Measurements from ENCODE around the gene SF3A2. TPM values are rescaled to one million over a fixed set of nuclear protein-coding genes. Genes with fewer than 3 reads are reported as not detected.
"Not testable (repeated sequence)": the region's sequence is repeated elsewhere in the genome, so short reads cannot be mapped to it uniquely, and the experiment has no call there.

The SF3A2 gene
- polyA plus RNA-seq (ENCODE audit: insufficient read length in 12 of 12), result 10 to 100 TPM in 11 of 12 donors, not detected in 1; 43.8 to 91.0 (median 53.3) TPM
- long read RNA-seq, donor 1, transcript SF3A2-201 (9 exons, 1,963 nt), result major isoform, 40 of 60 reads
- long read RNA-seq, donor 1, partial matches to known transcripts, result 18 of 60 reads
- long read RNA-seq, donor 1, other reads (novel, unspliced or antisense), result 0 of 60 reads
- long read RNA-seq, donor 2, transcript SF3A2-201 (9 exons, 1,963 nt), result major isoform, 24 of 32 reads
- long read RNA-seq, donor 2, partial matches to known transcripts, result 6 of 32 reads
- long read RNA-seq, donor 2, other reads (novel, unspliced or antisense), result 0 of 32 reads
- long read RNA-seq, donor 3, transcript SF3A2-207 (5 exons, 724 nt), result minor isoform, 5 of 17 reads
- long read RNA-seq, donor 3, transcript SF3A2-201 (9 exons, 1,963 nt), result major isoform, 12 of 17 reads
- long read RNA-seq, donor 3, partial matches to known transcripts, result 0 of 17 reads
- long read RNA-seq, donor 3, other reads (novel, unspliced or antisense), result 0 of 17 reads
- long read RNA-seq, donor 4, transcript SF3A2-201 (9 exons, 1,963 nt), result major isoform, 11 of 11 reads
- long read RNA-seq, donor 4, partial matches to known transcripts, result 0 of 11 reads
- long read RNA-seq, donor 4, other reads (novel, unspliced or antisense), result 0 of 11 reads
- long read RNA-seq, donor 5, transcript SF3A2-201 (9 exons, 1,963 nt), result major isoform, 26 of 42 reads
- long read RNA-seq, donor 5, partial matches to known transcripts, result 12 of 42 reads
- long read RNA-seq, donor 5, other reads (novel, unspliced or antisense), result 0 of 42 reads
- long read RNA-seq, donor 6, transcript SF3A2-201 (9 exons, 1,963 nt), result major isoform, 23 of 30 reads
- long read RNA-seq, donor 6, partial matches to known transcripts, result 5 of 30 reads
- long read RNA-seq, donor 6, other reads (novel, unspliced or antisense), result 0 of 30 reads
- long read RNA-seq, donor 7, transcript SF3A2-201 (9 exons, 1,963 nt), result major isoform, 8 of 10 reads
- long read RNA-seq, donor 7, partial matches to known transcripts, result 0 of 10 reads
- long read RNA-seq, donor 7, other reads (novel, unspliced or antisense), result 0 of 10 reads
- long read RNA-seq, donor 8, transcript SF3A2-201 (9 exons, 1,963 nt), result major isoform, 26 of 29 reads
- long read RNA-seq, donor 8, partial matches to known transcripts, result 0 of 29 reads
- long read RNA-seq, donor 8, other reads (novel, unspliced or antisense), result 0 of 29 reads
- long read RNA-seq, donor 9, transcript SF3A2-201 (9 exons, 1,963 nt), result major isoform, 16 of 81 reads
- long read RNA-seq, donor 9, partial matches to known transcripts, result 36 of 81 reads
- long read RNA-seq, donor 9, other reads (novel, unspliced or antisense), result 29 of 81 reads
- long read RNA-seq, donor 10, transcript SF3A2-201 (9 exons, 1,963 nt), result major isoform, 27 of 37 reads
- long read RNA-seq, donor 10, partial matches to known transcripts, result 10 of 37 reads
- long read RNA-seq, donor 10, other reads (novel, unspliced or antisense), result 0 of 37 reads
- long read RNA-seq, donor 11, transcript SF3A2-201 (9 exons, 1,963 nt), result major isoform, 23 of 106 reads
- long read RNA-seq, donor 11, partial matches to known transcripts, result 75 of 106 reads
- long read RNA-seq, donor 11, other reads (novel, unspliced or antisense), result 6 of 106 reads

- DNase-seq, result peak; percentile 99
Measured at GRCh38 chr19:2236314-2237050, at the start of gene SF3A2, which contains the start of gene PLEKHJ1. TSS of gene SF3A2 (plus strand) at chr19:2236824. CDS start at chr19:2243419, 6,595 bp downstream. TSS of gene PLEKHJ1 (minus strand) at chr19:2236329. CDS start at chr19:2236248, 81 bp downstream.

GRCh38 chr19:2187159-2187558, 49.5 kb upstream of the SF3A2 start:
- no peak for DNase-seq

- DNase-seq, result no peak
Measured at GRCh38 chr19:2188708-2189385, 47.8 kb upstream of the SF3A2 start.

- no peak for DNase-seq
Measured at GRCh38 chr19:2189880-2190279, 46.7 kb upstream of the SF3A2 start.

GRCh38 chr19:2190848-2191455, 45.7 kb upstream of the SF3A2 start:
- no peak for DNase-seq

GRCh38 chr19:2191456-2192310, 44.9 kb upstream of the SF3A2 start:
- no peak for DNase-seq

GRCh38 chr19:2192862-2193261, 43.8 kb upstream of the SF3A2 start:
- no peak for DNase-seq

GRCh38 chr19:2193807-2194206, 42.8 kb upstream of the SF3A2 start:
- no peak for DNase-seq

- DNase-seq, result no peak
Measured at GRCh38 chr19:2194513-2195078, 42.0 kb upstream of the SF3A2 start.

- no peak for DNase-seq
Measured at GRCh38 chr19:2195361-2195760, 41.3 kb upstream of the SF3A2 start.

- no peak for DNase-seq
Measured at GRCh38 chr19:2195914-2196313, 40.7 kb upstream of the SF3A2 start.

GRCh38 chr19:2197270-2197669, 39.4 kb upstream of the SF3A2 start:
- no peak for DNase-seq

GRCh38 chr19:2198317-2198716, 38.3 kb upstream of the SF3A2 start:
- DNase-seq, result no peak

GRCh38 chr19:2199215-2199614, 37.4 kb upstream of the SF3A2 start:
- no peak for DNase-seq

GRCh38 chr19:2199861-2200623, 36.6 kb upstream of the SF3A2 start:
- no peak for DNase-seq

- not testable (repeated sequence) for DNase-seq
Measured at GRCh38 chr19:2200624-2201294, 35.9 kb upstream of the SF3A2 start.
